Lower lobe of right lung (tissue), 2 donors: ENCODE results near the gene ANKRD33B. TPM values are rescaled to one million over a fixed set of nuclear protein-coding genes. Genes with fewer than 3 reads are reported as not detected.

ENCODE experiments used
- ATAC-seq, 2 donors: fragments of 200-7000 bp; cut with Tn5 transposase; one replicate each; pipeline ENCODE4 v1.9.1; 2020 to 2022; ENCODE audit warnings: mild to moderate bottlenecking in 2 of 2, moderate library complexity in 2 of 2
- DNase-seq: peaks from one replicate; pipeline ENCODE4 v3.0.0-alpha.2; 2020
- H3K27ac ChIP-seq: fragments of 200-600 bp; one replicate; pipeline ENCODE4 v1.8.0; 2022
- H3K27me3 ChIP-seq: fragments of 200-600 bp; one replicate; pipeline ENCODE4 v1.8.0; 2022; ENCODE audit warnings: low read depth
- H3K36me3 ChIP-seq: fragments of 200-600 bp; one replicate; pipeline ENCODE4 v1.8.0; 2022; ENCODE audit warnings: mild to moderate bottlenecking
- H3K4me1 ChIP-seq: fragments of 200-600 bp; one replicate; pipeline ENCODE4 v1.8.0; 2022
- H3K4me3 ChIP-seq: fragments of 200-600 bp; one replicate; pipeline ENCODE4 v1.8.0; 2022; ENCODE audit warnings: mild to moderate bottlenecking
- H3K9me3 ChIP-seq: fragments of 200-600 bp; one replicate; pipeline ENCODE4 v1.8.0; 2022
- CTCF ChIP-seq: fragments of 200-600 bp; IDR thresholded peaks from one replicate; pipeline ENCODE4 v1.8.0; 2022; ENCODE audit warnings: antibody characterized with exemption, mild to moderate bottlenecking
- intact Hi-C: fragments of 100-400 bp; cut with DNase I; formaldehyde crosslinking; loops from one replicate; pipeline ENCODE4 v1.11.0; 2022
- total RNA-seq: library from RNA; stranded (reverse); fragmentation: NEBNext Ultra II Directional; extraction: Animal tissue kit (Norgen Biotek cat#: 25700); gene quantifications from one replicate; pipeline ENCODE4 v1.2.1, GENCODE V29; 2021
- donor health status: DM: no; HTN: yes; CAD: no; lungs with severe emphysema.

ANKRD33B gene
- total RNA-seq, 1 donor from 2014 or later: 5.8 TPM

- no peak for DNase-seq
- TF ChIP-seq CTCF: no peak
- intact Hi-C loops: no loop called here
- H3K36me3 ChIP-seq: peaks cover 10% of the 10 kb centered on the region
- no peak overlapping the region for H3K4me3 ChIP-seq
- no peaks in the 10 kb centered on the region for H3K4me1 ChIP-seq
- H3K27ac ChIP-seq: no peak overlapping the region
- H3K9me3 ChIP-seq: no peaks in the 10 kb centered on the region
- ATAC-seq: peak in 1 of 2 donors; percentile 33
- H3K27me3 ChIP-seq: no peaks in the 10 kb centered on the region
Measured at GRCh38 chr5:10688651-10689171, 124.8 kb downstream of the ANKRD33B start.

- no peaks in the 10 kb centered on the region for H3K9me3 ChIP-seq
- DNase-seq (no peak), ATAC-seq (peak in 1 of 2 donors; percentile 28)
- intact Hi-C loops: no loop called here
- peaks cover 10% of the 10 kb centered on the region for H3K36me3 ChIP-seq
- TF ChIP-seq CTCF: no peak
- H3K27ac ChIP-seq: no peak overlapping the region
- no peaks in the 10 kb centered on the region for H3K4me1 ChIP-seq
- H3K27me3 ChIP-seq: no peaks in the 10 kb centered on the region
- H3K4me3 ChIP-seq: no peak overlapping the region
Measured at GRCh38 chr5:10689391-10690081, 125.7 kb downstream of the ANKRD33B start.

- Histone ChIP-seq H3K36me3 (peaks cover 10% of the 10 kb centered on the region), H3K9me3 (no peaks in the 10 kb centered on the region), H3K4me3 (no peak overlapping the region), H3K27ac (no peak overlapping the region), H3K4me1 (peaks cover 8% of the 10 kb centered on the region), H3K27me3 (no peaks in the 10 kb centered on the region)
- no peak for DNase-seq
- TF ChIP-seq CTCF: no peak
- intact Hi-C loops: no loop called here
- no peak for ATAC-seq
Measured at GRCh38 chr5:10690460-10691440, 126.9 kb downstream of the ANKRD33B start.

- H3K36me3 ChIP-seq: peaks cover 9% of the 10 kb centered on the region
- ATAC-seq (no peak), DNase-seq (no peak)
- H3K9me3 ChIP-seq: no peaks in the 10 kb centered on the region
- H3K4me3 ChIP-seq: no peak overlapping the region
- no peak for TF ChIP-seq CTCF
- H3K4me1 ChIP-seq: peaks cover 10% of the 10 kb centered on the region
- no peak overlapping the region for H3K27ac ChIP-seq
- no peaks in the 10 kb centered on the region for H3K27me3 ChIP-seq
- intact Hi-C loops: no loop called here
Measured at GRCh38 chr5:10691826-10692785, 128.2 kb downstream of the ANKRD33B start.
